HG03571 (cell line): Measurements from ENCODE around the gene SLC34A1.
"Not testable (repeated sequence)": the region's sequence is repeated elsewhere in the genome, so short reads cannot be mapped to it uniquely, and the experiment has no call there.

ENCODE experiments used
- ATAC-seq: cut with Tn5 transposase; IDR thresholded peaks from one replicate; pipeline ENCODE4 v1.9.1; 2021; ENCODE audit not compliant: unreplicated experiment

Gene SLC34A1

GRCh38 chr5:177405312-177405711, 21.1 kb downstream of the SLC34A1 start:
- no peak for ATAC-seq

GRCh38 chr5:177405805-177406204, 21.6 kb downstream of the SLC34A1 start:
- ATAC-seq, result no peak

DNA sequence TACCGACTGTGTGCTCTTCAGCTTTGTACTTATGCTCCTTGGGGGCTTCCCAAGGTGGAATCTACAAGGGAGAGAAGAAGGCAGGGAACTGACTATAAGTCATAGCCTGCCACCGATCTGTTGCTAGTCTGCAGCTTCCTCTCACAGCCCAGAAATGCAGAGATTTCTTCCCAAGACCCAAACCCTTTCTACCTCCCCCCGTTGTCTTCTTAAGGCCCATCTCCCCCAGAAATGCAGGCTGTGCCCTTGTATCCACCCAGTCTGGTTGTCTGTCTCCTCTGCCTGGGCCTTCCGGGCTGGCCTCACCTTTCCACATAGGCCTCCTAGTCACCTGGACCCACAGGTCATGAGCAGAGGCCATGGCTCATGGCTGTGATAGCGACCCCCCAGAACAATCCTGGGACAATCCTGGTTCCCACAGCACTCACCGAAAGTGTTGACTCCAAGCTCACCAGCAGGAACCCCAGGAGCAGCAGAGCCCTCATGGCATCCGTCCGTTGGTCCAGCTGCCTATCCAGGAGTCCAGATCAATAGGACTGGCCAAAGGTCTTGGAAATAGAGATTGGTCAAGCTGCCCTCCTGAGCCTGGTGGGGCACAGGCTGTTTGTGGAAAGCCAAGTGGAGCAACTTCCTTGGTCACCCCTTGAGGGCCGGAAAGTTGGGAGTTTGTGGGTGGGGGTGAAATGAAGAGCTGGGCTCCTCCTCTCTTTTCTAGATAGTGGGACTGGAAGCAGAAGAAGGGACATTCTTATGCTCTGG, 25.0 kb downstream of the SLC34A1 start, which contains the start of gene F12:
F12 (minus strand) TSS at position 522 of the 759 bp plus-strand sequence; CDS start at position 485, 37 bp downstream.
- no peak for ATAC-seq

GRCh38 chr5:177410575-177410974, 26.3 kb downstream of the SLC34A1 start:
- ATAC-seq, result no peak

DNA sequence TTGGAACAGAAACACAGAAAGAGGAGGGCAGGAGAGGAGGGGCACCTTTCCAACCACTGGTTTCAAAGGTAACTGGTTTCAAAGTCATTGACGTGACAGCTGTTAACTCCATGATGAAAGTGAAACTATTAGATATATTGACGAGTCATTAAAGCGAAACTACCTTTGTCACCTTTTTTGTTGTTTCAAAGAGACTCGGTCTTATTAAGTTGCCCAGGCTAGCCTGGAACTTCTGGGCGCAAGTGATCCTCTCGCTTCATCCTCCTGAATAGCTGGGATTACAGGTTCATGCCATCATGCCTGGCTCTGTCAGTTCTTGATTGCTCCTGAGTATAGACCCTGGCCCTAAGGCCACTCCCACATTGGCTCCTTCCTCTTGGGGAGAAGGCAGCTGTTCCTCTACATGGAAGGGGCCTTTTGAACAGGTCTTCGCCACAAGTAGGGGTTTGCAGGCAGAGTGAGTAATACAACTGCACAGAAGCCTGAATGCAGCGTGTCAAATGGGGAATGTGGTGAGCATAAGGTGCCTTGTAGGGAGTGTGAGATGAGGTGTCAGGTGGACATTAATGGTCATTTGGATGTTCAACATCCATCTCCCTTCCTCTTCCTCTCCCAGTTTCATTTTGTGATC, 28.5 kb downstream of the SLC34A1 start:
- ATAC-seq, result no peak

DNA sequence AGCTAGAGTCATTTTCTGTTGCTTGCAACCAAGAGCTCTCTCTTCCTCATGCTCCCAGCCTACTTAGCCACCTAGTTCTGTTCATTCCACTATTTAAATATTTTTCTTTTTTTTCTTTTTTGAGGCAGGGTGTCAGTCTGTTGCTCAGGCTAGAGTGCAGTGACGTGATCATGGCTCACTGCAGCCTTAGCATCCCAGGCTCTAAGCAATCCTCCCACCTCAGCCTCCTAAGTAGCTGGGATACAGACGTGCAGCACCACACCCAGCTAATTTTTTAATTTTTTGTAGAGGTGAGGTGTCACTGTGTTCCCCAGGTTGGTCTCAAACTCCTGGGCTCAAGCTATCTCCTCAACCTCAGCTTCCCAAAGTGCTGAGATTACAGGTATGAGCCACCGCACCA, 30.2 kb downstream of the SLC34A1 start:
- no peak for ATAC-seq

DNA sequence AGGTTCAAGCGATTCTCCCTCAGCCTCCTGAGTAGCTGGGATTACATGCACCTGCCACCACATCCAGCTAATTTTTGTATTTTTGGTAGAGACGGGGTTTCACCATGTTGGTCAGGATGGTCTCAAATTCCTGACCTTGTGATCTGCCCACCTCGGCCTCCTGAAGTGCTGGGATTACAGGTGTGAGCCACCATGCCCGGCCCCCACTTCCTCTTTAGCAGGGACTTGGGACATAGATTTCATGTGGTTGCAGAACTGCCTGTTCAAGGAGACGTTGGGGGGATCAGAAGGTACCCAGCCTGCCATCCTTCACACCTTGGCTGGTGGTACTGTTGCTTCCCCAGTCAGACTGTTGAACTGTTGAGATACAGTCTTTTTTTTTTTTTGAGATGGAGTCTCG, 32.8 kb downstream of the SLC34A1 start:
- not testable (repeated sequence) for ATAC-seq

DNA sequence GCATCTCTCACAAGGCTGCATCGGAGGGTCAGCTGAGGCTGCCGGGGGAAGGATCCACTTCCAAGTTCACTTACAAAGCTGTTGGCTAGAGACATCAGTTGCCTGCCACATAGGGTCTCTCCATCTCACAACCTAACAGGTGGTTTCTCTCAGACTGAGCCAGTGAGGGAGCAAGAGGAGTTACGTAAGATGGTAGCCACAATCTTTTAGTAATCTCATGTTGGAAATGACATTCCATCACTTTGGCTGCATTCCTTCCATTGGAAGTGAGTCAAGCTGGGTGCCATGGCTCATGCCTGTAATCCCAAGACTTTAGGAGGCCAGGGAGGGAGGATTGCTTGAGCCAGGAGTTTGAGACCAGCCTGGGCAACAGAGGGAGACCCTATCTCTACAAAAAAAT, 34.8 kb downstream of the SLC34A1 start:
- ATAC-seq, result no peak

DNA sequence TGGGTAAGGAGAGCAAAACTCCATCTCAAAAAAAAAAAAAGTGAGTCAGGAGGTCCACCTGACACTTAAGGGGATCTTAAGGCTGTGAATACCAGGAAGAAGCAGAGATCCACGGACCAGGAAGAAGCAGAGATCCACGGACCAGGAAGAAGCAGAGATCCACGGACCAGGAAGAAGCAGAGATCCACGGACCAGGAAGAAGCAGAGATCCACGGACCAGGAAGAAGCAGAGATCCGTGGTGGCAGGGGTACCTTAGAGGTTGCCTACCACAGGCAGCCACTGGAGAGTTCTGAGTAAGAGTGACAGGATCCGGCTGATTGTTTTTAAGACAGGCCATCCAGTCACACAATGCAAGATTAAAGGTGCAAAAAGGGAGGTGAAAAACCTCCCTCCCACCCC, 36.2 kb downstream of the SLC34A1 start:
- not testable (repeated sequence) for ATAC-seq

GRCh38 chr5:177421062-177421798, 37.0 kb downstream of the SLC34A1 start:
- ATAC-seq, result no peak

DNA sequence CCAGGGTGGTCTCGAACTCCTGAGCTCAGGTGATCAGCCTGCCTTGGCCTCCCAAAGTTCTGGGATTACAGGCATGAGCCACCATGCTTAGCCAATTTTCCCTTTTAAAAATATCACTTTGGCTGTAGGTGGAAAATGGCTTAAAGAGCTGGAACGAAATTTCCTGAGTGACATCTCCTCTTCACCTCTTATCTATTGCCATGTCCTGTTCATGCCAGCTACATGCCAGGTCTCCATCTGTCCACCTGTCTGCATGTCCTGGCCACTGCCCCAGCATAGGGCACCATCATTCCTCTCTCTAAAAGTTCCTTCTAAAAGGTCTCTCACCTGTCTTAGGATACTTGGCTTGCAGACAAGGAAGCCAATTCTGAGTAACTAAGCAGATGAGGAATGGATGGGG, 39.4 kb downstream of the SLC34A1 start:
- no peak for ATAC-seq

- no peak for ATAC-seq
Measured at GRCh38 chr5:177425196-177425800, 41.1 kb downstream of the SLC34A1 start.

GRCh38 chr5:177425801-177426565, 41.7 kb downstream of the SLC34A1 start:
- ATAC-seq, result peak; percentile 75

- ATAC-seq, result peak; percentile 5
Measured at GRCh38 chr5:177426566-177427210, 42.5 kb downstream of the SLC34A1 start, which contains the start of gene GRK6. Gene GRK6, plus strand, starts transcription at chr5:177426676. Its CDS starts 170 bp downstream, at chr5:177426846.

DNA sequence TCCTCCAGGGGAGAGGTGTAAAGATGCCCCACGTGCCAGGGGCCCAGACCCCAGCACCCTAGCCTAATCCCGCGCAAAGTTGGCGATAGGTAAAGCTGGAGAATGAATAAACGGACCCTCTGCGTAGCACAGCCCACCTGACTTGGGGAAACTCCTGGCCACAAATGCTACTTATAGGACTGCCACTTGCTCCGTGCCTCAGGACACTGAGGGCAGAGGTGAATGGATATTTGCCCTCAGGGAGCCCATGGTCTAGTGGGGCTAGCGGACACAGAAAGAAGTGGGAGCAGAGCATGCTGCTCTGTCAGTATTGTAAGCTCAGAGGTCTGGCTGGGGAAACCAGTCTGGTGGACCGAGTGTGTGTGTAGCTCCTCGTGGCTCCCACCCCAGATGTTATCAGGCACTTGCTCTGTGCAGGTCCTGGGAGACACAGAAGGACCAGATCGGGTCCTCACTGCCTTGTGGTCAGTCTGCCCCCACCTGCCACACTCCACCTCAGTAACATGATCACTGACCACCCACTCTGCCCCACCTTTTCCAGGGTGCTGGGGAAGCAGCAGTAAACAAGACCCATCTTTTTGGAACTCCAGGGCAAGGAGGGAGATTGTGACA, 43.1 kb downstream of the SLC34A1 start:
- no peak for ATAC-seq

DNA sequence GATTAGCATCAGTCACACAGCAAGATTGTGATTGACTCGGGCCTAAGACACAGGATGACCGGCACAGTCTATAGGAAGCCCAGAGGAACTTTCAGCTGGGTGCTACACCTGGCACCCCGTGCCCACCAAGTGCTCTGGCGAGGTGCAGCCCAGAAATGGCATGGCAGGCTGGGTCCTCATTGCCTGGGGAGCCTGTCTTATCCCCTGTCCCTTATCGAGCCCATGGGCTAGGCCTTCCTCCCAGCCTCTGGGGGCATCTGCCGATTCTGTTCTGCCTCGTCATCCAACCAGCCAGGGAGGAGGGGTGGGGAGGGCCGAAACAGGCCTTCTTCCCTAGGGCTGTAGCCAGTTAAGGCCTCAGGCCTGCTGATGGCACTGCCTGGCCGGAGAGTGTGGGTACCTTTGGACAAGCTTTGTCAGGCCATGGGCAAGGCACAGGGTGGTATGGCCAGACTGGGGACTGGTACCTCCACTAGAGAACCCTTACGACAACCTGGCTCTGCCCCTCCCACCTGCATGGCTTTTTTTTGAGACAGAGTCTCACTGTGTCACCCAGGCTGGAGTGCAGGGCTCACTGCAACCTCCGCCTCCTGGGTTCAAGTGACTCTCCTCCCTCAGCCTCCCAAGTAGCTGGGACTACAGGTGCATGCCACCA, 43.8 kb downstream of the SLC34A1 start:
- no peak for ATAC-seq

DNA sequence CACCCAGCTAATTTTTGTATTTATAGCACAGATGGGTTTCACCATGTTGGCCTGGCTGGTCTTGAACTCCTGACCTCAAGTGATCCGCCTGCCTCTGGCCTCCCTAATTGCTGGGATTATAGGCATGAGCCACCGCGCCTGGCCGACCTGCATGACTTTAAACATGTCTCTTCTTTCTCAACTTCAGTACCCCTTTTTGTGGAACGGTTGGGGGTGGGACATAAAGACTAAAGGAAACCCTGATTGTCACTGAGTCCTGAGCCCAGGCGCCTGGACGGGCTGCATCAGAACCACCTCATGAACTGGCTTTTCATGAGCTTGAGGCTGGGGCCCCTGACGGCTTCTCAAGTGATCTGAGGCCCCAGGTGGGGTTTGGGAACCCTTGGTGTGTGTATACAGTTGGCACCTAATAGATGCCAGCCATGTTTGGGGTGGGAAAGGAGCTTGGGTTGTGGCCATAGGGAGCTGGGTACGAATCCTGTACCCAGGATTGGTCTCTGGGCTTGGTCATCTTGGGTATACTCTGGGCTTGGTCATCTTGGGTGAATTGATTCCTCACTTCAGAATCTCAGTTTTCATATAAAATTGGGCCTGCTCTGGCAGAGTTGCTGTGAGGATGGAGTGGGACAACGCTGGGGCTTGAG, 44.5 kb downstream of the SLC34A1 start:
- ATAC-seq, result no peak

GRCh38 chr5:177429248-177430040, 45.2 kb downstream of the SLC34A1 start:
- no peak for ATAC-seq
